NCI-H187 treated with DMSO at 0.1 percent for 48 hours (cell line): ENCODE measurements around the gene SLC32A1.

Source experiments
- DNase-seq: peaks from one replicate; lab custom pipeline; 2025; lab: John Stamatoyannopoulos, UW

The SLC32A1 gene

GRCh38 chr20:38725148-38725901, 1.0 kb downstream of the SLC32A1 start:
- no peak for DNase-seq

DNA sequence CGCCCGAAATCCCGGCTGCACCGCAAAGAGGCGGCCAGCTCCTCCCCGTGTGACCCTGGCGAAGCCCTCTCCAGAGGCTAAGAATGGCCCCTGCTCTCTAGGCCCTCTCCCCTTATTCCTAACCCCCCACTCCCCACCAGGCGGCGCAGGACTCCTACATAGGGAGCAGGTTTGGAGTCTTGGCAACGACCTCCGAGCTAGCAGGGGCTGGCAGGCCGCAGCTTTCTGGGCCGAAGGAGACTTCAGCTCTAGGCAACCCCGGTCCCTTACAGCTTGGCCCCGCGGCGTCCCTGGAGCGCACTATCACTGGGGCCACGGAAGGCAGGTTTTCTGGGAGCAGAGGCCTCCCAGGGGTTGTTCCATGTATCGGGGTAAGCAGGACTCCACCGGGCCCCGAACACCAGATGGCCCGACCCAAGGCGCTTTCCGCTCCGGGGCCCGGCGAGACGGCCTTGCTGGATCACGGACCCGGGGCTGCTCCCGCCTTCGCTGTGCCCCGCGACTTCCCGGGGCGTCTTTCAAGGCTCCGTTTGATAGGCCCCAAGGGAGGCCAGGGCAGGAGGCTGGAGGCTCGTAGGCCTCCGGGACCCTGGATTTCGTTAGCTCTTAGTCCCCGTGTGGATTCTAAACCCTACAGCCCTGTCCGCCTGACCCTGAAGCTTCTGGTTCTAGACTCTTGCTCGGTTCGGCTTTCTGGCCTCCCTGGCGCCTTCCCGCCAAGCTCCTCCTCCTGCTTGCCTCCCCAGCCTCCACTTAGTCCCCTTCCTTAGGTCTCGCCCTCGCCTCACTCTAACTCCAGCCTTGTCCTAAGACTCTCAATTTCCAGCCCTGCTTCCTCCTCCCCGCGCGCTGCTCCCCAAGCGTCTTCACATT, 1.9 kb downstream of the SLC32A1 start:
- DNase-seq, result no peak

- DNase-seq, result no peak
Measured at GRCh38 chr20:38726804-38727606, 2.7 kb downstream of the SLC32A1 start.

- DNase-seq, result no peak
Measured at GRCh38 chr20:38727607-38728190, 3.4 kb downstream of the SLC32A1 start.

DNA sequence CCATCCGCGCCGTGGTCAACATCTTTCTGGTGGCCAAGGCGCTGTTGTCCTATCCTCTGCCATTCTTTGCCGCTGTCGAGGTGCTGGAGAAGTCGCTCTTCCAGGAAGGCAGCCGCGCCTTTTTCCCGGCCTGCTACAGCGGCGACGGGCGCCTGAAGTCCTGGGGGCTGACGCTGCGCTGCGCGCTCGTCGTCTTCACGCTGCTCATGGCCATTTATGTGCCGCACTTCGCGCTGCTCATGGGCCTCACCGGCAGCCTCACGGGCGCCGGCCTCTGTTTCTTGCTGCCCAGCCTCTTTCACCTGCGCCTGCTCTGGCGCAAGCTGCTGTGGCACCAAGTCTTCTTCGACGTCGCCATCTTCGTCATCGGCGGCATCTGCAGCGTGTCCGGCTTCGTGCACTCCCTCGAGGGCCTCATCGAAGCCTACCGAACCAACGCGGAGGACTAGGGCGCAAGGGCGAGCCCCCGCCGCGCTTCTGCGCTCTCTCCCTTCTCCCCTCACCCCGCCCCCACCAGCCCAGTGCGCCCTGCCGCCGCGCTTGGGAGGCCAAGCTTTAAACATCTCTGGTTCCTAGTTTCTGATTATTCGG, 4.0 kb downstream of the SLC32A1 start:
- DNase-seq, result no peak

- DNase-seq, result no peak
Measured at GRCh38 chr20:38728911-38729642, 4.8 kb downstream of the SLC32A1 start.

GRCh38 chr20:38729767-38730166, 5.5 kb downstream of the SLC32A1 start:
- DNase-seq, result no peak

DNA sequence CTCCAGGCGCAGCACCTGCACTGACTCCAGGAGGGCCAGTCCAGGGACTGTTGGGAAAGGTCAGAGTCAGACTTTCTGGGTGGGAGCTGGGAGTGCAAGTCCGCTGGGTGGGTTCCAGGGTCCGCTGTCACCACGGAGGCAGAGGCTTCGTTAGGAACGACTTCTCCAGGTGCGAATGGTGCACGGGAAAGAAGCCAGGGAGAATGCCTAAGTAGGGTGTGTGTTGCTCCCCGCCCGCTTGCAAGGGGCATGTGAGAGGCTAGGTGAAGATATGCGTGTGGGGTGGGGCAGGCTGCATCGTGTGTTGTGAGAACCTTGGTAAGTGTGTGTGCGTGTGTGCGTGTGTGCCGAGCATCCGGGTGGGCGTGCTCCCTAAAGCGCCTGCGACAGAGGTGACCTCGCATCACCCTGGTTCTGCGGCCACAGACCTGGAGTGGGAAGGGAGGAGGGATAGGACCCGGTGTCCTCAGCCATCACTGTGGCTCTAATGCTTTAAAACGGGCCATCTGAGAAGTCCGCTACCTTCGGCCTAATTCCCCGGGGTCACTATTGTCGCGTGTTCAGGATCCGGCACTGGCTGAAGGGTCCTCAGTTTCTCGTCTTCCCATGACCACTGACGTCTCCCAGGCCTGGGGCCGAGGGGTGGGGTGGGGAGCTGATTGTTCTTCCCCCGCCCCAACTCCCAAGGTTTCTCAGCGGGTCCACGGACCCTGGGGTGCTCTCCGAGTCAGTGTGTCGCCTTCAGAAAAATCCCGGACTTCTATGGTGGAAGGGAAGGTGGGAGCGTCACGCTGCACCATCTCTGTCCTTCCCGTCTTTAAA, 6.1 kb downstream of the SLC32A1 start:
- no peak for DNase-seq

DNA sequence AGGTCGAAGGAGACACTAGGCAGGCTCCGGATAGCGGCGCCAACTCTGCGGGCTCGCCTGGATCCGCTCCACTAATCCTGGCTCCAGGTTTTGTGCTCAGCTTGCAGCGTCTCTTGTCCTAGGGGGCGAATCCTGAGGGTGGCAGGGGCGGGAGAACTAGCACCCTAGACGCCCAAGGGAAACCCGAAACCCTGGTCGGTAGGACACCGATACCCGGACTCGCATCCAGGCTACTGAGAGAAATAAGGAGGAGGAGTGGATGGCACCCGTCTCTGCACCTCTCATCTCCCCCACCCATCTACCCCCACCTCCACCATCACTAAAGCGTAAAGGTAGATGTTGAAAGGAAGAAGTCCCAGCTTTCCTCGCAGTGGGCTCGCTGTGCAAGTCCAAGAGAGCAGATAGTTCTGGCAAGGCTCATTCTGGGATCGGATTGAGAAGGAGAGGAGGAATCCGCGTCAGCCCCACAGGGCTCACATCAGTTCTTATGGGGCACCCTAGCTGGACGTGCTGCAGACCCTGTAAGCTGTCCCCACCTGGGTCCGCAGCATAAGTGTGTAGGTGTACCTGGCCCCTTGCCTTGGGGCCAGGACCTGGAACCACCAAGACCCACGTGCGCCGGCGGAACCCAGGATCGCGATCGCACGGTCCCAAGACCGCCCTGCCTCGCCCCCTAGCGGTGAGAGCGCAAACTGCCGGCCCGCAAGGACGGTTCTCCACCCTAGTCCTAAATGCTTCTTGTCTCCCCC, 6.9 kb downstream of the SLC32A1 start:
- no peak for DNase-seq

DNA sequence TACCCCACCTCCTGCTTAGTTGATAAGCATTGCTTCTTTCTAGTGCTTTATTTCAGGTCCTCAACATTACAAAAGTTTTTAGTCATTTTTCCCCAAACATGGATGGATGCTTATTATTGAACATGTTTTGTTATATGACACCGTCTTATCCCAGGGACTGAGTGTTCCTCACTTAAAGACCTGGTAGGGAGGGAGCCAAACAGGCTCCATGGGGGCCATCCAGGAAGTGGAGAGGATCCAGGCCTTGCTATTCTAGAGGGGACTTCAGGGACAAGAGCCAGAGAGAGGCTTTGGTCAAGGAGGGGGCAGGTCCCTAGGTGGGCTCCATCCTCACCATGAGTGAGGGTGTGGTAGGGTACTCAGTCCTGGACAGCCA, 7.4 kb downstream of the SLC32A1 start:
- no peak for DNase-seq

DNA sequence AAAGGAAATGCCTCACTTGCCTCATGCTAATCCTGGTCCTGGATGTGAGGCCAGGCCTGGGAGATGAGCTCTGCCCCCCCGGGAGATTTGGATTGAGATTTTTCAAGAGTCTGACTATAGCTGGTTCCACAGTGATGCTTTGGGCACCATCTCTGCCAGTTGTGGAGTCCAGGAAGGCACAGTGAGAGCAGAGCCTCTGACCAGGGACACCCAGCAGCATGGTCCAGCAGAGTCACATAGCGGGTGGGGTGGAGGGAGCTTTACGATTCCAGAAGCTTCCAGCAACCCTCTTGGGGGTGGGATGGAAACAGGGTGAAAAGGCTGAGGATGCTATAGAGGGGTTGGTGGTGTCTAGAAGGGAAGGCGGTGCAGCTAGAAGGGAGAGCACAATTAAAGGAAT, 8.7 kb downstream of the SLC32A1 start:
- DNase-seq, result no peak

DNA sequence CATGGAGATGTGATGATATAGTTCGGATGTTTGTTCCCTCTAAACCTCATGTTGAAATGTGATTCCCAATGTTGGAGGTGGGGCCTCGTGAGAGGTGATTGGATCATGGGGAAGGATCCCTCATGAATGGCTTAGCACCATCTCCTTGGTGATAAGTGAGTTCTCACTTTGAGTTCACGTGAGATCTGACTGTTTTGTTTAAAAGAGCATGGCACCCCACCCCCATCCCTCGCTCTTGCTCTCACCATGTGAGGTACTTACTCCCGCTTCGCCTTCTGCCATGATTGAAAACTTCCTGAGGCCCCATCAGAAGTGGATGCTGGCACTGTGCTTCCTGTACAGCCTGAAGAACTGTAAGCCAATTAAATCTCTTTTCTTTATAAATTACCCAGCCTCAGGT, 10.9 kb downstream of the SLC32A1 start:
- DNase-seq, result no peak

- no peak for DNase-seq
Measured at GRCh38 chr20:38737887-38738286, 13.6 kb downstream of the SLC32A1 start.

DNA sequence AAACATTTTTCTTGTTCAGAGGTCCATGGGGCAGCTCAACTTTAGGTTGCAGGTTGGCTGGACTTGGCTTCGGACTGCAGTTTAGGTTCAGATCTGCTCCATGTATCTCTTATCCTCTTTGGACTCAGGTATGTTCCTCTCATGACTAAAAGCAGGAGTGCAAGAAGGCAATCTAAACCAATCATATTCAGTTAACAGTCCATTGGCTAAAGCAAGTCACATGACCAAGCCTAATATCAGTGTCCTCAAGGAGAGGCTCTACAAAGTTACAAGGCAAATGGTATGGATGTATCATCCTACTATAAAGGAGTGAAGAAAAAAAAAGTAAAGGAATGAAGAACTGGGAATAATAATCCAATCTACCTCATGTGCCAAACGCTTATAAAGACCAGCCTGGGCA, 21.5 kb downstream of the SLC32A1 start:
- DNase-seq, result no peak

DNA sequence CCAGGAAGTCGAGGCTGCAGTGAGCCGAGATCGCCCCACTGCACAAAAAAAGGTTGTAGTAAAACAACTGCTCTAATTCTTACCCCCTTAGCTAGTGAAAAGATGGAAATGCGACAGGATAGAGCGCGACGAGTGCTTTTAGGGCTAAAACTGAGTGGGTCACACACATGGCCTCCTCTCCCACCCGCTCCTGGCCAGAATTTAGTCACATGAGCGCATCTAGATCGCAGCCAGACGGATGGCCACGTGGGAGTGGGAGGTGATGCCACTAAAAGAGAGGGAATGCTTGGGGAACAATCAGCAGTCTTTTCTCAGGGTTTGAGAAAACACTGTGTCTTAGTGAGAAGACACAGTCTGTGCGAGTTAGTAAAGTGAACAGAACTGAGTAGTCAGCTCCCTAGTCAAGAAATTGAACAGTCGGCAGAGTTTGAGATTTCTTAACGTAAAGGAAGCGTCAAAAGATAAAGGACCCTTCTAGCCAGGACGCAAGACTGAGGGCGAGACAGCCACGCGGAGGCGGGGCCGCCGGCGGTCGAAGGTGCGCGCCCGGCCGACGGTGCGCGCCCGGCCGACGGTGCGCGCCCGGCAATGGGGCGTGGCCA, 23.3 kb downstream of the SLC32A1 start:
- DNase-seq, result no peak

- peak; percentile 69 for DNase-seq
Measured at GRCh38 chr20:38748097-38748860, 24.0 kb downstream of the SLC32A1 start, which contains the start of gene ACTR5. Gene ACTR5, plus strand, starts transcription at chr20:38748460. Its CDS starts 19 bp downstream, at chr20:38748479.

DNA sequence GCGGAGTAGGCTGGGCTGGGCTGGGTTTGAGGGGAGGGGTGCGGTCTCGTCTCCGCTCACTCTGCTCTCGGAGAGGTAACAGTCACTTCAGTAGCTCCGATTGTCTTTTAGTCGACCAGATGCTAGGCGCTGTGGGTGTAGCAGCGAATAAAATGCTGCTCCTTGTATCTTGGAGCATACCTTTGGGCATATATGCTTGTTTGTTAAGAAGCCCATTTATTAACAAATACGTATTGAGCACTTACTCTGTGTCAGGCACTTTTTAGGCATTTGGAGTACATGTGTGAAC, 24.5 kb downstream of the SLC32A1 start:
- no peak for DNase-seq

DNA sequence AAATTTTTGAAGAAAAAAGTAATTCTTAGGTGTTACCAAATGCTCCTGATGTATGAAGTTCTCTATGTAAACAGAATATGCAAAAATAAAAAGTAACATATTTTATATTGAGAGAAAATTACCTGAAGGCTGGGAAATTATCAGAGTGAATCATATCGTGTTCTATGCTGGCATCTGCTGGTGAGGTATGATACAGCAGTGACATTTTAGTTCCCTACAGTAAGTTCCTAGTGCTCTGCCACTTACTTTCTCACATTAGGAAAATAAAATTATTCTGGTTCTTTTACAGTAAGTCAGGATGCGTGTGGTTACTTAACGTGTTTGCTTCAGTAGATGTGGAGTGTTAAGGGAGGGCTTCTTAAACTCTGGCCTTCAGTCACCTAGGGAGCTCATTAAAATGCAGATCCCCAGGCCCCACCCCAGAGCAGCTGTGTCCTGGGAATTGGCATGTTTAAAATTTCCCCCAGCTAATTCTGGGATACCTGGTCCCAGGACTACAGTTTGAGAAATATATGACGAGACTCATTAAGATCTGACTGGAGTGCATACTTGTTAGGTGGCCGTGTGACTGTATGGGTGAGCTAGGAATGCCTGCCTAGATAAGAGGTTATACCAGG, 27.2 kb downstream of the SLC32A1 start:
- no peak for DNase-seq
